Kidney (tissue), 14 donors: ENCODE measurements around the gene CXADR. TPM values are rescaled to one million over a fixed set of nuclear protein-coding genes. Genes with fewer than 3 reads are reported as not detected.
"Not testable (repeated sequence)": the region's sequence is repeated elsewhere in the genome, so short reads cannot be mapped to it uniquely, and the experiment has no call there.

Experiments
- DNase-seq, 5 donors: peaks; one replicate each; pipeline ENCODE4 v3.0.0-alpha.2; 2013 to 2020
- FAIRE-seq: peaks from 2 replicates; lab custom pipeline; 2012; peaks lifted over from hg19 to GRCh38; lab: Jason Lieb, UNC
- H3K27ac ChIP-seq, 2 donors: one replicate each; pipeline ENCODE4 v1.7.0; 2013; ENCODE audit warnings: low read depth in 2 of 2, low read length in 2 of 2, inconsistent platforms in 1 of 2
- H3K27me3 ChIP-seq: one replicate; pipeline ENCODE4 v1.7.1; 2013; ENCODE audit warnings: low read length, inconsistent platforms; ENCODE audit not compliant: control insufficient read depth, insufficient read depth
- H3K36me3 ChIP-seq, 3 donors: one replicate each; pipeline versions ENCODE4 v1.7.0 to v1.7.1; 2013; ENCODE audit warnings: low read length in 3 of 3, control low read depth in 1 of 3, inconsistent platforms in 1 of 3; ENCODE audit not compliant: insufficient read depth in 3 of 3, control insufficient read depth in 2 of 3
- H3K4me1 ChIP-seq, 3 donors: one replicate each; pipeline versions ENCODE4 v1.7.0 to v1.7.1; 2013; ENCODE audit warnings: low read length in 3 of 3, inconsistent platforms in 1 of 3, low read depth in 1 of 3; ENCODE audit not compliant: control insufficient read depth in 2 of 3, insufficient read depth in 2 of 3
- H3K4me3 ChIP-seq, 3 donors: one replicate each; pipeline versions ENCODE4 v1.7.0 to v1.8.1; 2013; ENCODE audit warnings: low read length in 3 of 3, control low read depth in 1 of 3, inconsistent platforms in 1 of 3
- H3K9ac ChIP-seq, 3 donors: one replicate each; pipeline versions ENCODE4 v1.7.0 to v1.7.1; 2013; ENCODE audit warnings: low read length in 3 of 3, control low read depth in 1 of 3, inconsistent platforms in 1 of 3
- H3K9me3 ChIP-seq, 3 donors: one replicate each; pipeline versions ENCODE4 v1.7.0 to v1.7.1; 2013; ENCODE audit warnings: low read length in 3 of 3, control low read depth in 1 of 3, inconsistent platforms in 1 of 3; ENCODE audit not compliant: control insufficient read depth in 2 of 3, insufficient read depth in 1 of 3
- intact Hi-C: fragments of 100-400 bp; cut with DNase I; formaldehyde crosslinking; loops from one replicate; pipeline ENCODE4 v1.11.1; 2022
- polyA plus RNA-seq: library from polyadenylated mRNA; stranded (reverse); fragments of 350-450 nt; fragmentation: Illumina TruSeq; extraction: RNeasy Lipid Tissue Mini Kit (QIAGEN cat#74804); gene quantifications from one replicate; pipeline ENCODE4 v1.2.3, GENCODE V29; 2014; ENCODE audit warnings: low read depth, low replicate concordance; ENCODE audit not compliant: insufficient read depth
- total RNA-seq: library from RNA; stranded (reverse); fragmentation: NEBNext Ultra II Directional; extraction: Animal tissue kit (Norgen Biotek cat#: 25700); gene quantifications from one replicate; pipeline ENCODE4 v1.2.1, GENCODE V29; 2021
- TF ChIP-seq, protein P1 (sequence below): IDR thresholded peaks from 3 replicates; pipeline ENCODE4 v1.5.1; 2012; ENCODE audit warnings: mild to moderate bottlenecking, moderate library complexity, borderline replicate concordance; ENCODE audit not compliant: insufficient read depth; ENCODE audit errors: extremely low read depth
- donor health status: control.
- donor health status: control.
- donor health status: control.
- donor health status: control.
- donor health status: control.
- donor health status: DM: yes; HTN: yes; CAD: no.
- donor health status: Normal renal cell carcinoma (clear cell type).

CXADR gene
- total and polyA plus RNA-seq, 2 donors from 2014 or later = 5.2 to 34.4 TPM

GRCh38 chr21:17482928-17483327, 29.9 kb upstream of the CXADR start:
- intact Hi-C loops = no loop called here
- Histone ChIP-seq H3K27ac (no peak overlapping the region), H3K9me3 (no peaks in the 10 kb centered on the region), H3K4me3 (no peak overlapping the region), H3K27me3 (no peaks in the 10 kb centered on the region), H3K36me3 (no peaks in the 10 kb centered on the region), H3K4me1 (no peaks in the 10 kb centered on the region), H3K9ac (no peak overlapping the region)
- DNase-seq = no peak
- TF ChIP-seq, protein P1, sequence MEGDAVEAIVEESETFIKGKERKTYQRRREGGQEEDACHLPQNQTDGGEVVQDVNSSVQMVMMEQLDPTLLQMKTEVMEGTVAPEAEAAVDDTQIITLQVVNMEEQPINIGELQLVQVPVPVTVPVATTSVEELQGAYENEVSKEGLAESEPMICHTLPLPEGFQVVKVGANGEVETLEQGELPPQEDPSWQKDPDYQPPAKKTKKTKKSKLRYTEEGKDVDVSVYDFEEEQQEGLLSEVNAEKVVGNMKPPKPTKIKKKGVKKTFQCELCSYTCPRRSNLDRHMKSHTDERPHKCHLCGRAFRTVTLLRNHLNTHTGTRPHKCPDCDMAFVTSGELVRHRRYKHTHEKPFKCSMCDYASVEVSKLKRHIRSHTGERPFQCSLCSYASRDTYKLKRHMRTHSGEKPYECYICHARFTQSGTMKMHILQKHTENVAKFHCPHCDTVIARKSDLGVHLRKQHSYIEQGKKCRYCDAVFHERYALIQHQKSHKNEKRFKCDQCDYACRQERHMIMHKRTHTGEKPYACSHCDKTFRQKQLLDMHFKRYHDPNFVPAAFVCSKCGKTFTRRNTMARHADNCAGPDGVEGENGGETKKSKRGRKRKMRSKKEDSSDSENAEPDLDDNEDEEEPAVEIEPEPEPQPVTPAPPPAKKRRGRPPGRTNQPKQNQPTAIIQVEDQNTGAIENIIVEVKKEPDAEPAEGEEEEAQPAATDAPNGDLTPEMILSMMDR = no peak
- FAIRE-seq = no peak

GRCh38 chr21:17488620-17489019, 24.2 kb upstream of the CXADR start:
- intact Hi-C loops = no loop called here
- H3K27me3 ChIP-seq = no peaks in the 10 kb centered on the region
- no peaks in the 10 kb centered on the region for H3K36me3 ChIP-seq
- no peak overlapping the region for H3K9ac ChIP-seq
- no peak overlapping the region for H3K27ac ChIP-seq
- TF ChIP-seq, protein P1 = no peak
- no peaks in the 10 kb centered on the region for H3K9me3 ChIP-seq
- no peak overlapping the region for H3K4me3 ChIP-seq
- DNase-seq (no peak), FAIRE-seq (no peak)
- no peaks in the 10 kb centered on the region for H3K4me1 ChIP-seq

- DNase-seq, H3K36me3 ChIP-seq, H3K27ac ChIP-seq, intact Hi-C loops, H3K9me3 ChIP-seq, FAIRE-seq, H3K4me1 ChIP-seq, H3K4me3 ChIP-seq, H3K9ac ChIP-seq, H3K27me3 ChIP-seq: not testable (repeated sequence)
These were observed 23.3 kb upstream of the CXADR start for GRCh38 chr21:17489565-17489964.

- Histone ChIP-seq H3K9ac (no peak overlapping the region), H3K4me1 (no peaks in the 10 kb centered on the region), H3K36me3 (no peaks in the 10 kb centered on the region), H3K4me3 (no peak overlapping the region), H3K27me3 (no peaks in the 10 kb centered on the region), H3K27ac (no peak overlapping the region), H3K9me3 (no peaks in the 10 kb centered on the region)
- no peak for DNase-seq
- FAIRE-seq = no peak
- TF ChIP-seq, protein P1 = no peak
- intact Hi-C loops = no loop called here
These were observed 21.0 kb upstream of the CXADR start for GRCh38 chr21:17491716-17492414.
